Rectal smooth muscle tissue (tissue), 1 donor: ENCODE results near the gene CIAO3.
"Not testable (repeated sequence)": the region's sequence is repeated elsewhere in the genome, so short reads cannot be mapped to it uniquely, and the experiment has no call there.

Experiments
- H3K27ac ChIP-seq: one replicate; pipeline ENCODE4 v1.7.0; 2013; ENCODE audit warnings: low read depth, low read length, inconsistent platforms
- H3K27me3 ChIP-seq: one replicate; pipeline ENCODE4 v1.7.0; 2013; ENCODE audit warnings: low read length; ENCODE audit not compliant: control insufficient read depth, insufficient read depth
- H3K36me3 ChIP-seq: one replicate; pipeline ENCODE4 v1.7.0; 2013; ENCODE audit warnings: low read length; ENCODE audit not compliant: control insufficient read depth, insufficient read depth
- H3K4me1 ChIP-seq: one replicate; pipeline ENCODE4 v1.7.0; 2013; ENCODE audit warnings: low read length; ENCODE audit not compliant: control insufficient read depth, insufficient read depth
- H3K4me3 ChIP-seq: one replicate; pipeline ENCODE4 v1.7.0; 2013; ENCODE audit warnings: low read length
- H3K9ac ChIP-seq: one replicate; pipeline ENCODE4 v1.7.0; 2013; ENCODE audit warnings: low read length

CIAO3 gene

DNA sequence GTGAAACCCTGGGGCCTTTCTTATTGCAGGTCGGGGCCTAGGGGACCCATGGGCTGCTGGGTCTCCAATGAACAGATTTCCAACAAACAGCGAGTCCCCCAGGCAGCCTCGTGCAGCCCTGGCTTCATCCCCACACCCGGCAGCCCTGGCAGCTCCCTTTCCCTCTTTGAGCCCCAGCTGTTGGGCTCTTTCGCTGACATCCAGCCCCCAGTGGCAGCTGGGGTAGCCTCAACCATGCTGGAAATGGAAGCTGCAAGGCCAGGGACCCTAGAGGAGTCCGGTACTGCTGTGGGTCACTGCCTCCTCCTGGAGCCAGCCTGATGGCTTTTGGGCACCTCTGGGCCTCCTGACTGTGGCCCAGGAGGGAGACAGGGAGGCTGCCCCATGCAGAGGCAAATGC is 41.5 kb upstream of the CIAO3 start:
- Histone ChIP-seq H3K4me3 (no peak overlapping the region), H3K4me1 (no peaks in the 10 kb centered on the region), H3K27me3 (peaks cover 23% of the 10 kb centered on the region), H3K27ac (no peak overlapping the region), H3K36me3 (no peaks in the 10 kb centered on the region), H3K9ac (no peak overlapping the region)

DNA sequence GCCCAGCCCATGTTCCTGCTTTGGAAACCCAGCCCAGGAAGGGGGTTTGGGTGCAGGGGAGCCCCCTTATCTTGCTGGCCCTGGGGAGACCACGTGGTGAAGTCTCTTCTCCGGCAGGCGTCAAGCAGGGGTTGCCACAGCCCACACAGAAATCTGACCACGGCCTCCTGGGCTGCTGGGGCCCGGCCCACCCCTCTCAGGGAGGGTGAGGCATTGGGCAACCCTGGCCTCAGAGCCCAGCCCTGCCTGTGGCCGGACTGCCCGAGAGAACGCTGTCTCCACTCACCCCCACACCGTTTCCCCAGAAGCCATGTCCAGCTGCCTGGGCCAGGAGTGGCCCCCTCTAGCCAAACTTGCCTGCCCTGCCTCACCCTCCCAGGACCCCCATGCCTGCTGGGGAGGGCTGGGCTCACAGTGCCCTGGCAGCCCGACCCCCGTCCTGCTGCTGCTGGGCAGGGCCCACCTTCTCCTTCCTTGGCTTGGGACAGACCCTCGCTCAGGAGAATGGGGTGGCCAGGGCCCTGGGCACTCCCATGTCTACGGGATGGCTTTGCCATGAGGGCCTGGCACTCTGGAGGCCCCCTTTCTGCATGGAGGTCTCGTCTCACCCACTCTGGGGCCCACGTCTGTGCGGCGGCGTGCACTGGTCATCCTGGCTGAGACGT is 40.7 kb upstream of the CIAO3 start:
- H3K27ac ChIP-seq, result no peak overlapping the region
- H3K27me3 ChIP-seq, result peaks cover 23% of the 10 kb centered on the region
- H3K9ac ChIP-seq, result no peak overlapping the region
- no peak overlapping the region for H3K4me3 ChIP-seq
- H3K36me3 ChIP-seq, result no peaks in the 10 kb centered on the region
- H3K4me1 ChIP-seq, result no peaks in the 10 kb centered on the region

DNA sequence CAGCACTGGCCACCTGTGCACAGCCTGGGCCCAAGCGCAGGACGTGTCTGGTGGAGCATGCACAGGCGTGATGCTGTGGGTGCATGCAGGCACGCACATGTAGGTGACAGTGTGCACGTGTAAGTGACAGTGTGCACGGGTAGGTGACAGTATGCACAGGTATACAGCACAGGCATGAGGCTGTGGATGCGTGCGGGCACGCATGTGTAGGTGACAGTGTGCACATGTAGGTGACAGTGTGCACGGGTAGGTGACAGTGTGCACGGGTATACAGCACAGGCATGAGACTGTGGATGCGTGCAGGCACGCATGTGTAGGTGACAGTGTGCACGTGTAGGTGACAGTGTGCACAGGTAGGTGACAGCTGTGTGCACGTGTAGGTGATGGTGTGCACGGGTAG is 39.5 kb upstream of the CIAO3 start:
- Histone ChIP-seq H3K4me3 (no peak overlapping the region), H3K4me1 (no peaks in the 10 kb centered on the region), H3K27me3 (peaks cover 23% of the 10 kb centered on the region), H3K27ac (no peak overlapping the region), H3K36me3 (no peaks in the 10 kb centered on the region), H3K9ac (no peak overlapping the region)

DNA sequence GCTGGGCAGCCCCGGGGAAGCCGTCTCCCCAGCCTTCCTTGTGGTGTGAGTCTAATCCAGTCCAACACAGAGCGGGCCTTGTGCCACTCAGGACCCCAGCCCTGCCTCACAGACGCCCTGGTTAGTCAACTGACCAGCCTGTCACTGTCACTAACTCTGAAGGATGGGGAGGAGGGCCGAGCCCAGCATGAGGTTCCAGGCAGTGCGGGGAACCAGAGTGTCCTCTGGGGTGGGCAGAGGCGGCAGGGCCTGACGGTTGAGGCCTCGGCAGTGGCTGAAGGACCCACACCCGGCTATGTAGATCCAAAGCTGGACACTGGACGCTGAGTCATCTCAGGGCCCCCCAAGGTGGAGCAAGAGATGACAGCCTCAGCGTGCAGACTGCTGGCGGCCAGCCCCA is 38.8 kb upstream of the CIAO3 start:
- Histone ChIP-seq H3K27me3 (peaks cover 23% of the 10 kb centered on the region), H3K36me3 (no peaks in the 10 kb centered on the region), H3K27ac (no peak overlapping the region), H3K4me1 (no peaks in the 10 kb centered on the region), H3K9ac (no peak overlapping the region), H3K4me3 (no peak overlapping the region)

DNA sequence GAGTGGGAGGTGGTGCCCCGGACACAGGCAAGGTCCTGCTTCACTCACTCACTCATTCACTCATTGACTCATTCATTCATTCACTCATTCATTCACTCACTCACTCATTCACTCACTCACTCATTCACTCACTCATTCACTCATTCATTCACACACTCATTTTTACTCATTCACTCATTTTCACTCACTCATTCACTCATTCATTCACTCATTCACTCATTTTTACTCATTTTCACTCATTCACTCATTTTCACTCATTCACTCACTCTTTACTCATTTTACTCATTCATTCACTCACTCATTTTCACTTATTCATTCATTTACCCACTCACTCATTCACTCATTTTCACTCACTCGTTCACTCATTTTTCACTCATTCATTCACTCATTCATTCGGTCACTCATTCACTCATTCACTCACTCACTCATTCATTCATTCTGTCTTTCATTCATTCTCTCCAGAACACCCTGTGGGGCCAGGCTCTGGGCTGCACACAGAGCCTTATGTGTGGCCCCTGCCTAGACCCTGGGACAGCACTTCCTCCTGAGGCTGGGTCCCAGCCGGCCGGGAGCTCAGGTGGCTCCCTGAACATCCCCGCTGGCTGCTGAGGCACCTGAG is 38.2 kb upstream of the CIAO3 start:
- Histone ChIP-seq H3K36me3 (no peaks in the 10 kb centered on the region), H3K4me3 (no peak overlapping the region), H3K27ac (no peak overlapping the region), H3K4me1 (no peaks in the 10 kb centered on the region), H3K9ac (no peak overlapping the region), H3K27me3 (peaks cover 23% of the 10 kb centered on the region)

DNA sequence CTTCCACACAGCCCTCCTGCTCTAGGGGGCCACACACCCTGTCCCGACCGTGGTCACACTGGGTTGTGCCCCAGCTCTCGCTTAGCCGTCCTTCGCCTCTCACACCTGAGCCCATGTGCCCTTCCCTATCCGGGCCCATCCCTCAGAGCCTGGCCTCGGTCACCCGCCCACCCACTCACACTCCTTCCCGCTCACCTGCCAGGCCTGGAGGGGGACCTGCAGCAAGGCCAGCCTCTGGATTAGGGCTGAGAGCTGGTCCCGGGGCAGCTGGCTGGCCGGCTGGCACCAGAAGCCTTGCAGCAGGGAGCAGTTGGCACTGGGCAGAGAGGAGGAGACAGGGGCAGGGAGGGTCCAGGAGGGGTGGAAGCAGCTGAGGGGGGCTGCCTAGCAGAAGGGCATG is 37.6 kb upstream of the CIAO3 start:
- Histone ChIP-seq H3K4me1 (no peaks in the 10 kb centered on the region), H3K9ac (no peak overlapping the region), H3K36me3 (no peaks in the 10 kb centered on the region), H3K4me3 (no peak overlapping the region), H3K27me3 (peaks cover 21% of the 10 kb centered on the region), H3K27ac (no peak overlapping the region)

DNA sequence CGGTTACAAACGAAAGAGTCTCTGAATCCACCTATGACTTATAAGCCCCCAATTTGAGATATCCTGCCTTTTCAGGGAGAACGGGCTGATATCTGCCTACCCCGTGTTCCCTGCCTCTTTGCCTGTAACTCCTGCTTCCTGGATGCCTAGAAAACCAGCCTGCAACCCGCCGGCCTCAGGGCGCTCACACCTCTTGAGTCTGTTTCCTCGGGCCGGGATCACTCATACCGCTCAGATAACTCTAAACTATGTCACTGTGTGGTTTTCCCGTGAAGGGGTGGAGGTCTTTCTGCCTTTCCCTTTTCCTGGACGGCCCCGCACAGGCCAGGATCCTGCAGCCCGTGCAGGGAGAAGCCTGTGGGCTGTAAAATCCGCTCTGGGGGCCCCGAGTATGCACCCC is 37.0 kb upstream of the CIAO3 start:
- peaks cover 18% of the 10 kb centered on the region for H3K27me3 ChIP-seq
- H3K27ac ChIP-seq, result no peak overlapping the region
- H3K4me1 ChIP-seq, result no peaks in the 10 kb centered on the region
- no peak overlapping the region for H3K4me3 ChIP-seq
- H3K36me3 ChIP-seq, result no peaks in the 10 kb centered on the region
- H3K9ac ChIP-seq, result no peak overlapping the region

DNA sequence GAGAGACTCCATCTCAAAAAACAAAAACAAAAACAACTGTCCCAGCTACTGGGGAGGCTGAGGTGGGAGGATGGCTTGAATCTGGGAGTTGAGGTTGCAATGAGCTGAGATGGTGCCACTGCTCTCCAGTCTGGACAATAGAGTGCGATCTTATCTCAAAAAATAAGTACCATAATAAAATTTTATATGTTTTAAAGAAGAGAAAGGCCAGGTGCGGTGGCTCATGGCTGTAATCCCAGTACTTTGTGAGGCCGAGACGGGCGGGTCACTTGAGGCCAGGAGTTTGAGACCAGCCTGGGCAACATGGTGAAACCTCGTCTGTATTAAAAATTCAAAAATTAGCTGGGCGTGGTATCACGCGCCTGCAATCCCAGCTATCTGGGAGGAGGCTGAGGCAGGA is 36.0 kb upstream of the CIAO3 start:
- H3K9ac ChIP-seq, result no peak overlapping the region
- no peaks in the 10 kb centered on the region for H3K4me1 ChIP-seq
- no peak overlapping the region for H3K27ac ChIP-seq
- H3K36me3 ChIP-seq, result no peaks in the 10 kb centered on the region
- H3K4me3 ChIP-seq, result no peak overlapping the region
- peaks cover 15% of the 10 kb centered on the region for H3K27me3 ChIP-seq

DNA sequence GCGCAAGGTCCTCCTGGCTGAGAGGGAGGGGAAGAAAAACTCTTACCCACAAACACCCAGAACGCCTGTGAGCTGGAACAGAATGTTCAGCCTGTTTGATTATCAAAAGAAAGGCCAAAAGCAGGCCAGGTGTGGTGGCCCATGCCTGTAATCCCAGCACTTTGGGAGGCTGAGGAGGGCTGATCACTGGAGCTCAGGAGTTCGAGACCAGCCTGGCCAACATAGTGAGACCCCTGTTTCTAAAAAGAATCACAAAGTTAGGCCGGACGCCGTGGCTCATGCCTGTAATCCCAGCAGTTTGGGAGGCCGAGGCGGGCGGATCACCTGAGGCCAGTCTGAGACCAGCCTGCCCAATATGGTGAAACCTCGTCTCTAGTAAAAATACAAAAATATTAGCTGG is 35.5 kb upstream of the CIAO3 start:
- not testable (repeated sequence) for H3K27ac ChIP-seq, H3K4me1 ChIP-seq, H3K4me3 ChIP-seq, H3K9ac ChIP-seq, H3K36me3 ChIP-seq
- peaks cover 11% of the 10 kb centered on the region for H3K27me3 ChIP-seq

DNA sequence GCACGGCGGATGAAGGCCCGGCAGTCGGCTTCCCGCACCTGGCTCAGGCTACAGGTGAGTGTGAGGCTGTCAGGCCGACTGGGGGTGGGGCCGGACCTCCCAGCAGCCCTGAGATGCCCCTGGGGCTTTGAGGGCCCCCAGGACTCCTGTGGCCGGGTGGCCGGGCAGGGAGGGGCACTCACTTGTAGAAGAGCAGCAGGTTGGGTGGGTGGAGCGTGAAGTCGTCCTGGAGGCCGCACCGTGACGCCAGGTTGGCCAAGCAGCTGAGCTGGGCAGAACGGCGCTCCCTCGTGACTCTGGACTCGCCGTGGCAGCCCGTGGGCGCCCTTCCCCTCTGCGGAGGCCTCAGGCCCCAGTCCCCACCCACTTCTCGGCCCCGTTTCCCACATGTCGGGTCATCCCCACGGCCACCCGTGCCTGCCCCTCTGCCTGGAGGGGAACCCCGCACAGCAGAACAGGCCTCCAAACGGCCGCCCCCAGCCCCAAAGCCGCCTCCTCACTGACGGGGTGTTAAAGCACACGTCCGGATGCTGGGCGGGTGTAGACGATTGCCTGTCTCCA is 34.5 kb upstream of the CIAO3 start:
- no peak overlapping the region for H3K27ac ChIP-seq
- no peak overlapping the region for H3K4me3 ChIP-seq
- H3K9ac ChIP-seq, result no peak overlapping the region
- H3K27me3 ChIP-seq, result peaks cover 5% of the 10 kb centered on the region
- H3K36me3 ChIP-seq, result no peaks in the 10 kb centered on the region
- H3K4me1 ChIP-seq, result no peaks in the 10 kb centered on the region

DNA sequence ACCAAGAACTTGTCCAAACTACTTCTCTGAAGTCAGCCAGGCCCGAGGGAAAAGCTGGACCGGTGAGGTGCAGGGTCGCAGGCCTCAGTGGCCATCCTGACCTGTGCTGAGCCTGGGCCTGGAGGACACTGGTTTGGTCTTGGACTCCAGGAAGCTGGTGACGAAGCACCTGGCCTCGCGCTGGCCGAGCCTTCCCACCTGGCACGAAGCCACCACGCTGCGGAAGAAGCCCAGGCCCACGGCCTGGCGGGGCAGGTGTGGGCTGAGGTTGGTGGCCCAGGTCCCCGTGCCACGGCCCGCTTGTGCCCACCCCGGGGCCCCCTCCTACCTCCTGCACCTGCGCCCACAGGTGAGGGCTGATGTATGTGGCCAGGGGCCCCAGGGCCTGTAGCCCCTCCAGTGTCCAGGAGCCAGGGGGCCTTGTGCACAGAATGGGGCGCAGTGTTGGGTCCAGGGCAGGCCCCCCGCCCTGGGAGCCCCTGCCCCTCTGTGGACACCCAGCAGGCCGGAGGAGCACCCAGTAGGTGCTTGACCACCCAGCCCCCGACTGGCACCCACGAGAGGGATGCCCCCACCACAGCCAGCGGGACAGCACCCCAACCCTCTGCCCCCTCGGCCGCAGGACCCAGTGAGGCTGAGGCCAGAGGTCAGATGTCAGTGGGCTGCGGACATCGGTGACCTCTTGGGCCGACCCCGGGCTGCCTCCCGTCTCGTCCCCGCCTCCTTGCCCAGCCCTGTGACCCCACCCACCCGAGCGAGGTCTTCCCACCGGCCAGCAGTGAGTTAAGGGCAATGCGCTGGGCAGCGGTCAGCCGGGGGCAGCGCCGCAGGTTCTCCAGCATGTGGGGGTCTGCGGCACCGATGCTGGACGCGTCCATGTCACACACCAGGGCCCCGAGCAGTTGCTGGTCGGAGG is 33.5 kb upstream of the CIAO3 start:
- H3K4me1 ChIP-seq, result no peaks in the 10 kb centered on the region
- H3K27me3 ChIP-seq, result peaks cover 5% of the 10 kb centered on the region
- no peak overlapping the region for H3K9ac ChIP-seq
- H3K27ac ChIP-seq, result no peak overlapping the region
- no peaks in the 10 kb centered on the region for H3K36me3 ChIP-seq
- H3K4me3 ChIP-seq, result no peak overlapping the region

DNA sequence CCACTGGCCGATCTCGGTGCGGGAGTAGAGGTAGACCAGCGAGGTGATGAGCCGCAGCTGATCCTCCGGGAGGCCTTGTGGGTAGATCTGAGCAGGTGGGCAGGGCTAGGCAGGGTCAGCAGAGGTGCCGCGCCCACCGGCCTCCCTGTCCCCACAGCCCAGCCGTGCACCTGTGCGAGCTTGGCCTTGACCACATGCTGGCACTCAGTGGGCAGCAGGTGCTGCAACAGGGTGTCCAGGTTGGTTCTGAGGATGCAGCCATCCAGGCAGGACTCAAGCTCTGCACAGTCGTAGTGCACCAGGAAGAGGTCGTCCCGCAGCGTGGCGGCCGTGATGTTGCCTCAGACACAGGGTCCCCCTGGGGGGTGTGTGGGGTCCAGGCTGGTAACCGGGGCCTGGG is 32.2 kb upstream of the CIAO3 start:
- Histone ChIP-seq H3K4me3 (no peak overlapping the region), H3K9ac (no peak overlapping the region), H3K36me3 (no peaks in the 10 kb centered on the region), H3K27me3 (peaks cover 4% of the 10 kb centered on the region), H3K27ac (no peak overlapping the region), H3K4me1 (no peaks in the 10 kb centered on the region)
